HUES48 (cell line): Measurements from ENCODE around the gene ADNP.

Source experiments
- H3K27ac ChIP-seq: one replicate; pipeline ENCODE4 v1.7.0; 2013; ENCODE audit warnings: low read depth, low read length, inconsistent platforms
- H3K27me3 ChIP-seq: 2 replicates; pipeline ENCODE4 v1.6.1; 2013; ENCODE audit warnings: mild to moderate bottlenecking, low read length; ENCODE audit not compliant: control insufficient read depth, insufficient read depth
- H3K36me3 ChIP-seq: 2 replicates; pipeline ENCODE4 v1.6.1; 2013; ENCODE audit warnings: low read length; ENCODE audit not compliant: control insufficient read depth, insufficient read depth
- H3K4me1 ChIP-seq: 2 replicates; pipeline ENCODE4 v1.6.1; 2013; ENCODE audit warnings: mild to moderate bottlenecking, low read length; ENCODE audit not compliant: control insufficient read depth, insufficient read depth
- H3K4me3 ChIP-seq: 2 replicates; pipeline ENCODE4 v1.5.1; 2013; ENCODE audit warnings: mild to moderate bottlenecking, low read depth, low read length
- H3K9ac ChIP-seq: 2 replicates; pipeline ENCODE4 v1.6.1; 2013; ENCODE audit warnings: mild to moderate bottlenecking, low read depth, low read length, moderate library complexity
- H3K9me3 ChIP-seq: 2 replicates; pipeline ENCODE4 v1.6.1; 2013; ENCODE audit warnings: low read length; ENCODE audit not compliant: control insufficient read depth, insufficient read depth

ADNP gene

GRCh38 chr20:50916934-50917333, 14.3 kb downstream of the ADNP start:
- H3K27ac ChIP-seq = no peak overlapping the region
- no peak overlapping the region for H3K4me3 ChIP-seq
- H3K4me1 ChIP-seq = peaks cover 40% of the 10 kb centered on the region
- no peaks in the 10 kb centered on the region for H3K27me3 ChIP-seq
- H3K9me3 ChIP-seq = no peaks in the 10 kb centered on the region
- no peak overlapping the region for H3K9ac ChIP-seq
- peaks cover 71% of the 10 kb centered on the region for H3K36me3 ChIP-seq

DNA sequence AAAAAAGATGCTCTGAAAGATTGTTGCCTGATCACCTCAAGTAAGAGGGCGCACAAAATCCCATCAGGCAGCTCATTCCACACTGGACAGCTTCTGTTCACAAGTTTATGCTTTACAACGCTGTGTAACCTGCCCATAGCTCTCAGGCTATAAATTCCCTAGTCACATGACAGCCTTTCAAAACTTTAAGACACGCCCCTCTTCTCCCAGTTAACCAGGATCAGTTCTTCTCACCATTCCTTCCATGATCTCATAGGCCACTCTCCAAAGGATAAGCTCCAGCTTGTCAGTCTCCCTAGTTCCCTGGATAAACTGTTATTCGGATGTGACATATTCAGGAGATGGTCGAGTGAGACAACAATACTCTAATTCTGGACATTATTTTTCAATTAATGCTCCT, 15.0 kb downstream of the ADNP start:
- no peaks in the 10 kb centered on the region for H3K27me3 ChIP-seq
- H3K9me3 ChIP-seq = no peaks in the 10 kb centered on the region
- peaks cover 75% of the 10 kb centered on the region for H3K36me3 ChIP-seq
- H3K27ac ChIP-seq = no peak overlapping the region
- H3K9ac ChIP-seq = no peak overlapping the region
- peaks cover 37% of the 10 kb centered on the region for H3K4me1 ChIP-seq
- H3K4me3 ChIP-seq = no peak overlapping the region

GRCh38 chr20:50915424-50915823, 15.8 kb downstream of the ADNP start:
- Histone ChIP-seq H3K36me3 (peaks cover 72% of the 10 kb centered on the region), H3K4me3 (no peak overlapping the region), H3K9ac (no peak overlapping the region), H3K4me1 (peaks cover 37% of the 10 kb centered on the region), H3K27me3 (no peaks in the 10 kb centered on the region), H3K9me3 (no peaks in the 10 kb centered on the region), H3K27ac (no peak overlapping the region)

DNA sequence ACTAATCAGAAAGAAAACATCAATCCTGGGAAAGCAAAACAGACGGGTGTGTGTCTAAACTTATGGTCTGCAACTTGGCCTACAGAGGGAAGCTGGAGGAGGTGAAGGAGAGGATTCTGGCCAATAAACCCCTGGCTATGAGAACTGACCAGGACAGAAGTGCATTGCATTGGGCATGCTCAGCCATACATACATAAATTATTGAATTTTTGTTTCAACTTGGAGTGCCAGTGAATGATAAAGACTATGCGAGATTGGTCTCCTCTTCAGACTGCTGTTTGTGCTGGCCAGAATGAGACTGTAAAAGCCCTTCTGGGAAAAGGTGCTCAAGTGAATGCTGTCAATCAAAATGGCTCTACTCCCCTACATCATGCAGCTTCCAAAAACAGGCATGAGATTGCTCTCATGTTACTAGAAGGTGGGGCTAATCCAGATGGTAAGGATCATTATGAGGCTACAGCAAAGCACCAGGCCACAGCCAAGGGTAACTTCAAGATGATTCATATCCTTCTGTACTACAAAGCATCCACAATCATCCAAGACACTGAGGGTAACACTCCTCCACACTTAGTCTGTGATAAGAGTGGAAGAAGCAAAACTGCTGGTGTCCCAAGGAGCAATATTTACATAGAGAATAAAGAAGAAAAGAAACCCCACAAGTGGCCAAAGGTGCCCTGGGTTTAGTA, 17.4 kb downstream of the ADNP start:
- H3K4me1 ChIP-seq = peaks cover 33% of the 10 kb centered on the region
- H3K9ac ChIP-seq = no peak overlapping the region
- H3K4me3 ChIP-seq = no peak overlapping the region
- H3K9me3 ChIP-seq = no peaks in the 10 kb centered on the region
- no peaks in the 10 kb centered on the region for H3K27me3 ChIP-seq
- H3K27ac ChIP-seq = no peak overlapping the region
- H3K36me3 ChIP-seq = peaks cover 69% of the 10 kb centered on the region

- no peaks in the 10 kb centered on the region for H3K27me3 ChIP-seq
- H3K27ac ChIP-seq = no peak overlapping the region
- H3K4me3 ChIP-seq = no peak overlapping the region
- H3K9ac ChIP-seq = no peak overlapping the region
- H3K9me3 ChIP-seq = no peaks in the 10 kb centered on the region
- H3K4me1 ChIP-seq = peaks cover 28% of the 10 kb centered on the region; the same call in 1 of the 2 replicates
- H3K36me3 ChIP-seq = peaks cover 61% of the 10 kb centered on the region
These were observed 19.5 kb downstream of the ADNP start for GRCh38 chr20:50911716-50912115.

DNA sequence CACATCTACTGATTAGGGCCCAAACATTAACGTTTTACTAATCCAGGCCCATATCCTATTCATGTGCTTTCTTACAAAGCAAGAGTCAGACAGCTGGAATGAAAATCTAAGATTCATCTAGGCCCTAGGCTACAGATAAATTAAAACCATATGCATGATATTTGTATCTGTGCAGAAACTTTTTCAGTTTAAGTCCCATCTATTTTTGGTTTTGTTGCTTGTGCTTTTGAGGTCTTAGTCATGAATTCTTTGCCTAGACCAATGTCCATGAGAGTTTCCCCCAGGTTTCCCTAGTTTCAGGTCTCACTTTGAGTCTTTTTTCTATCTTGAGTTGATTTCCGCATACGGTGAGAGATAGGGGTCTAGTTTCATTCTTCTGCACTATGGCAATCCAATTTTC, 20.2 kb downstream of the ADNP start:
- Histone ChIP-seq H3K9me3 (no peaks in the 10 kb centered on the region), H3K4me1 (peaks cover 27% of the 10 kb centered on the region; the same call in 1 of the 2 replicates), H3K9ac (no peak overlapping the region), H3K4me3 (no peak overlapping the region), H3K27ac (no peak overlapping the region), H3K27me3 (no peaks in the 10 kb centered on the region), H3K36me3 (peaks cover 59% of the 10 kb centered on the region)

- Histone ChIP-seq H3K27ac (no peak overlapping the region), H3K9me3 (no peaks in the 10 kb centered on the region), H3K4me3 (no peak overlapping the region), H3K27me3 (no peaks in the 10 kb centered on the region), H3K9ac (no peak overlapping the region), H3K36me3 (peaks cover 54% of the 10 kb centered on the region), H3K4me1 (peaks cover 15% of the 10 kb centered on the region; the same call in 1 of the 2 replicates)
These were observed 21.8 kb downstream of the ADNP start for GRCh38 chr20:50909413-50909812.

DNA sequence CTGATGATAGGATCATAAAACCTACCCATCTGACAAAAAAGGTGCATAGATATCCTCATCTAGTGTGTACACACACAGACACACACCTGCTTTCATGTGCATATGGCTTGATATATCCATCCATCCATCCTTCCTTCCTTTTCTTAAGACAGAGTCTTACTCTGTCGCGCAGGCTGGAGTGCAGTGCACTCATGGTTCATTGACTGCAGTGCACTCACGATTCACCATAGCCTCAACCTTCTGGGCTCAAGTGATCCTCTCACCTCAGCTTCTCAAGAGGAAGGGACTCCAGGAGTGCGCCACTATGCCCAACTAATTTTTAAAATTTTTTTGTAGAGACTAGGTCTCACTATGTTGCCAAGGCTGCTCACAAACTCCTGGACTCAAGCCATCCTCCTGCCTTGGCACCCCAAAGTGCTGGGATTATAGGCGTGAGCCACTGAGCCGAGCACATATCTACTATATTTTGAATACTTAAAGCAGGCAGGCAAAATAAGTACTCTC, 27.1 kb downstream of the ADNP start:
- Histone ChIP-seq H3K9ac (no peak overlapping the region), H3K4me1 (0 out of 2 replicates have a peak, but pooled peaks cover 3% of the 10 kb centered on the region), H3K27ac (no peak overlapping the region), H3K27me3 (no peaks in the 10 kb centered on the region), H3K36me3 (peaks cover 71% of the 10 kb centered on the region), H3K4me3 (no peak overlapping the region), H3K9me3 (no peaks in the 10 kb centered on the region)

DNA sequence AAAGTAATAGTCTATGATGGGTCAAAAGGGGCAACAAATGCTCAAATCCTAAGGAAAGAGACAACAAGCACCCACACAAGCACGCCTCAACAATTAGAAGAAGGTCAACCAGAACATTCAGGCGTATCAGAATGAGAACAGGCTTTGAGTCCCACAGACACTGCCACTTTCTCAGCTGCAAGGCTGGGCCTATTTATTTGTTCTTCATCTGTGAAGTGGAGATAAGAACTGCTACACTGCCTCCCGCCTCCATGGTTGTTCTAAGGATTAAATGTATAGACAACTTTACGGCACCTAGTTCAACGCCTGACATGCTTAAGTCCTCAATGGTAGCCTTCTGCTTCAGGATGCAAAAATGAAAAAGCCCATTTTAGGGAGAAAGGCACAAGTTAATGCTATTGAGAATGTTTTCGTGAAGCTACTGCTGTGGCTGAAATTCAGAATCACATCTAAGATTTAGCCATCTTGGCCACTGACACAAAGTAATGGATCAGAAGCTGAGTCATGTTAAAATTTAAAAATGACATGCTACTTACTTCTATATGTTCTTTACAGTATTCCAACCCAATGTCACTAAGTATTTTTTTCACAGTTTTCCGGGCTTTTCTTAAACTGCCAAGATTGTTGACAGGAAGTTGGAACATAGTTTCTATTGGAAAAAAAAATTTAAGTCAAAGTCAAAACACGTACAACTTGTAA, 27.7 kb downstream of the ADNP start:
- H3K9ac ChIP-seq = no peak overlapping the region
- H3K9me3 ChIP-seq = no peaks in the 10 kb centered on the region
- no peak overlapping the region for H3K4me3 ChIP-seq
- 0 out of 2 replicates have a peak, but pooled peaks cover 3% of the 10 kb centered on the region for H3K4me1 ChIP-seq
- no peaks in the 10 kb centered on the region for H3K27me3 ChIP-seq
- H3K36me3 ChIP-seq = peaks cover 78% of the 10 kb centered on the region
- H3K27ac ChIP-seq = no peak overlapping the region

DNA sequence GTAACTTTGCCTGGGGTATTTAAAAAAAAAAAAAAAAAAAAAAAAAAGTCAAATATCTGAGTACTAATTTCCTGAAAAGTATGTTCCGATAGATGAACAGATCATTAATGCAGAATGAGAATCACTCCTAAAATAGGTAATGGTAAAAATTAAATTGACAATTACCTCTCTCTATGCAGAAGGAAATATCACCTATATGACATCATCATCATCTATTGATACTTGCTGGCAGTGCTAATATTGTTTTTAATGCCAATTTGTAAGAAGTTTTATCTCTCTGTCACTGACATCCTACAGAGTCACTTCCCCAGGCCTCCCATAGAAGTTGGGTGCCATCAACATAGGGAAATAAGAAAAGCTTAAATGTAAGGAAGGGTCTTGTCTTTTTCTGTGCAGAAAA, 29.9 kb downstream of the ADNP start:
- H3K9me3 ChIP-seq = no peaks in the 10 kb centered on the region
- H3K27me3 ChIP-seq = no peaks in the 10 kb centered on the region
- no peak overlapping the region for H3K9ac ChIP-seq
- no peak overlapping the region for H3K4me3 ChIP-seq
- H3K36me3 ChIP-seq = peaks cover 87% of the 10 kb centered on the region
- H3K4me1 ChIP-seq = no peaks in the 10 kb centered on the region
- H3K27ac ChIP-seq = no peak overlapping the region

GRCh38 chr20:50900261-50900660, 31.0 kb downstream of the ADNP start:
- H3K27me3 ChIP-seq = no peaks in the 10 kb centered on the region
- H3K4me3 ChIP-seq = no peak overlapping the region
- no peak overlapping the region for H3K9ac ChIP-seq
- H3K36me3 ChIP-seq = peaks cover 92% of the 10 kb centered on the region
- H3K4me1 ChIP-seq = no peaks in the 10 kb centered on the region
- no peaks in the 10 kb centered on the region for H3K9me3 ChIP-seq
- H3K27ac ChIP-seq = no peak overlapping the region
